ENCODE results near the gene EIF2AK3. TPM values are rescaled to one million over a fixed set of nuclear protein-coding genes. Genes with fewer than 3 reads are reported as not detected.

The EIF2AK3 gene
- polyA plus RNA-seq, 2 of the 4 experiments (the other 2 are of a cell fraction) = 11.0 to 17.5 TPM

- Histone ChIP-seq H3K9me3 (no peaks in the 10 kb centered on the region), H3K27ac (no peak overlapping the region), H3K4me2 (no peak overlapping the region), H3K4me1 (no peaks in the 10 kb centered on the region), H3K4me3 (no peak overlapping the region)
- FAIRE-seq (peak; percentile 72), ATAC-seq (peak; percentile 90 to 94), DNase-seq (ENCODE audit: low read depth in 1 of 2, low spot score in 1 of 2) (peak; percentile 61 to 73)
- CTCF ChIA-PET = interaction anchor here (0.7 to 8.4 kb wide), 31 partner anchors 9 to 300 kb away, joined by 3 to 125 read pairs (median 4); partner anchors contain the start of gene RPIA
- 89% methylated on average over 2 of the region's 2 CpGs for WGBS (ENCODE audit: missing lambda C conversion rate)
- peak; percentile 90 for TF ChIP-seq SMC3 (IDR thresholded peaks at IDR 0.05)
- TF ChIP-seq CTCF (IDR thresholded peaks at IDR 0.05) = peak; percentile 95
- no peak for TF ChIP-seq ATOH8 (CRISPR knock-in tag; IDR thresholded peaks at IDR 0.05; ENCODE audit: low read depth)
- peak; percentile 89 to 90 for TF ChIP-seq RAD21 (conservative IDR thresholded peaks at IDR 0.05 in 1 of 2, IDR thresholded peaks at IDR 0.05 in 1 of 2)
- POLR2A ChIA-PET = no interaction called here
These were observed 36.2 kb downstream of the EIF2AK3 start for GRCh38 chr2:88590998-88591613.

GRCh38 chr2:88585969-88586368 lies 41.3 kb downstream of the EIF2AK3 start:
- ChIA-PET CTCF (interaction anchor here (0.7 to 8.4 kb wide), 3 partner anchors 64 to 84 kb away, joined by 3 to 125 read pairs (median 4); no protein-coding TSS in a partner anchor), POLR2A (no interaction called here)
- Histone ChIP-seq H3K4me1 (no peaks in the 10 kb centered on the region), H3K4me2 (no peak overlapping the region), H3K9me3 (no peaks in the 10 kb centered on the region), H3K27ac (no peak overlapping the region), H3K4me3 (no peak overlapping the region)
- FAIRE-seq (no peak), ATAC-seq (no peak), DNase-seq (ENCODE audit: low read depth in 1 of 2, low spot score in 1 of 2) (no peak)
- 72% methylated on average over 6 of the region's 6 CpGs for WGBS (ENCODE audit: missing lambda C conversion rate)
- no peak for TF ChIP-seq ZSCAN20 (CRISPR knock-in tag; IDR thresholded peaks at IDR 0.05)
- TF ChIP-seq EP300 (IDR thresholded peaks at IDR 0.05) = no peak
- no peak for TF ChIP-seq KDM1A (IDR thresholded peaks at IDR 0.05; ENCODE audit: low read depth)
- no peak for TF ChIP-seq HEYL (CRISPR knock-in tag; IDR thresholded peaks at IDR 0.05)
- TF ChIP-seq RFX5 (IDR thresholded peaks at IDR 0.05) = no peak
- TF ChIP-seq HOXA7 (CRISPR knock-in tag; IDR thresholded peaks at IDR 0.05) = no peak
- TF ChIP-seq POLR2AphosphoS2 (conservative IDR thresholded peaks at IDR 0.05; ENCODE audit: low read length) = no peak
- TF ChIP-seq RNF2 (IDR thresholded peaks at IDR 0.05; ENCODE audit: borderline replicate concordance, low read depth) = no peak
- no peak for TF ChIP-seq EHF (CRISPR knock-in tag; IDR thresholded peaks at IDR 0.05)
- TF ChIP-seq SMC3 (IDR thresholded peaks at IDR 0.05) = no peak
- no peak for TF ChIP-seq CHD2 (IDR thresholded peaks at IDR 0.05; ENCODE audit: low read length, partially characterized antibody)
- TF ChIP-seq E2F6 (IDR thresholded peaks at IDR 0.05; ENCODE audit: borderline replicate concordance, low read depth) = no peak
- TF ChIP-seq CHD4 (IDR thresholded peaks at IDR 0.05; ENCODE audit: borderline replicate concordance) = no peak

- ChIA-PET POLR2A (no interaction called here), CTCF (interaction anchor here (2.2 to 5.1 kb wide), 3 partner anchors 8 to 89 kb away, joined by 6 to 30 read pairs (median 11); no protein-coding TSS in a partner anchor)
- H3K9me3 ChIP-seq = no peaks in the 10 kb centered on the region
- FAIRE-seq (no peak), DNase-seq (ENCODE audit: low read depth in 1 of 2, low spot score in 1 of 2) (no peak), ATAC-seq (no peak)
- H3K4me1 ChIP-seq = no peaks in the 10 kb centered on the region
- no peak overlapping the region for H3K27ac ChIP-seq
- 100% methylated on average over 1 of the region's 1 CpG for WGBS (ENCODE audit: missing lambda C conversion rate)
- no peak overlapping the region for H3K4me2 ChIP-seq
- H3K4me3 ChIP-seq = no peak overlapping the region
- no peak for TF ChIP-seq KDM1A (IDR thresholded peaks at IDR 0.05; ENCODE audit: low read depth)
- TF ChIP-seq CBX8 (IDR thresholded peaks at IDR 0.05) = no peak
- TF ChIP-seq ZC3H11A (IDR thresholded peaks at IDR 0.05) = no peak
- TF ChIP-seq CHD4 (IDR thresholded peaks at IDR 0.05; ENCODE audit: borderline replicate concordance) = no peak
- TF ChIP-seq HDAC2 (IDR thresholded peaks at IDR 0.05) = no peak
- no peak for TF ChIP-seq ZNF302 (CRISPR knock-in tag; IDR thresholded peaks at IDR 0.05)
- TF ChIP-seq MAX (IDR thresholded peaks at IDR 0.05) = no peak
- no peak for TF ChIP-seq E2F6 (IDR thresholded peaks at IDR 0.05; ENCODE audit: borderline replicate concordance, low read depth)
- no peak for TF ChIP-seq BHLHE40 (IDR thresholded peaks at IDR 0.05; ENCODE audit: low read depth, low read length)
- no peak for TF ChIP-seq JUNB (IDR thresholded peaks at IDR 0.05)
- no peak for TF ChIP-seq ESRRA (IDR thresholded peaks at IDR 0.05; ENCODE audit: borderline replicate concordance, low read length)
- no peak for TF ChIP-seq PBX3 (IDR thresholded peaks at IDR 0.05)
- TF ChIP-seq JUN (IDR thresholded peaks at IDR 0.05) = no peak
- TF ChIP-seq MAFK (IDR thresholded peaks at IDR 0.05; ENCODE audit: partially characterized antibody) = no peak
- TF ChIP-seq ATOH8 (CRISPR knock-in tag; IDR thresholded peaks at IDR 0.05; ENCODE audit: low read depth) = no peak
These were observed 45.2 kb downstream of the EIF2AK3 start for GRCh38 chr2:88582030-88582429.

Measured in A549 (cell line).